Panc1 (cell line): ENCODE data around the gene MAGEA8. TPM values are rescaled to one million over a fixed set of nuclear protein-coding genes. Genes with fewer than 3 reads are reported as not detected.

ENCODE experiments used
- ATAC-seq: fragments of 200-7000 bp; cut with Tn5 transposase; 2 replicates; pipeline ENCODE4 v1.9.1; 2020; ENCODE audit warnings: mild to moderate bottlenecking, moderate library complexity
- BruUV-seq: library from RNA; stranded (reverse); fragments of 400-500 nt; replicated peaks from 2 replicates; lab custom pipeline; 2021; lab: Mats Ljungman, UMichigan
- CTCF ChIA-PET: fragments of 300-600 bp; sonication (Branson Sonifier 250); formaldehyde crosslinking; loops from one replicate; lab custom pipeline; 2022; ENCODE audit warnings: antibody characterized with exemption; lab: Charles Lee
- POLR2A ChIA-PET: fragments of 300-600 bp; sonication (Branson Sonifier 250); formaldehyde crosslinking; loops from one replicate; lab custom pipeline; 2022; ENCODE audit warnings: antibody characterized with exemption; lab: Charles Lee
- DNase-seq: peaks from one replicate; pipeline ENCODE4 v3.0.0-alpha.2; 2010; ENCODE audit warnings: low read depth, low spot score
- H3K27ac ChIP-seq: 2 replicates; pipeline ENCODE4 v1.5.1; 2011; ENCODE audit warnings: mild to moderate bottlenecking, low read length, inconsistent platforms
- H3K27me3 ChIP-seq: fragments of 200-500 bp; sonication (Bioruptor generic); 2 replicates; pipeline ENCODE4 v1.6.0; 2014; ENCODE audit warnings: low read length, inconsistent platforms; ENCODE audit not compliant: control insufficient read depth, insufficient read depth
- H3K36me3 ChIP-seq: fragments of 200-500 bp; sonication (Bioruptor generic); 2 replicates; pipeline ENCODE4 v1.5.1; 2014; ENCODE audit warnings: inconsistent platforms, mild to moderate bottlenecking, low read length, moderate library complexity; ENCODE audit not compliant: control insufficient read depth, insufficient read depth
- H3K4me1 ChIP-seq: 2 replicates; pipeline ENCODE4 v1.5.1; 2011; ENCODE audit warnings: inconsistent platforms, mild to moderate bottlenecking, low read length, moderate library complexity; ENCODE audit not compliant: control insufficient read depth, insufficient read depth
- H3K4me3 ChIP-seq, 2 experiments: 2 replicates each; pipeline ENCODE4 v1.5.1; 2011 to 2012; ENCODE audit warnings: low read depth in 2 of 2, low read length in 2 of 2, mild to moderate bottlenecking in 2 of 2, inconsistent platforms in 1 of 2, moderate library complexity in 1 of 2
- H3K9me3 ChIP-seq: fragments of 200-500 bp; sonication (Bioruptor generic); 2 replicates; pipeline ENCODE4 v1.5.1; 2014; ENCODE audit warnings: low read depth, mild to moderate bottlenecking, inconsistent platforms, low read length, moderate library complexity; ENCODE audit not compliant: control insufficient read depth, insufficient read depth
- POLR2AphosphoS5 ChIP-seq: IDR thresholded peaks from 2 replicates; pipeline ENCODE4 v1.6.1; 2012; ENCODE audit warnings: mild to moderate bottlenecking, low read depth, low read length, moderate library complexity
- SIN3A ChIP-seq: IDR thresholded peaks from 2 replicates; pipeline ENCODE4 v1.6.1; 2012; ENCODE audit warnings: low read depth, mild to moderate bottlenecking, low read length, moderate library complexity, borderline replicate concordance; ENCODE audit not compliant: insufficient read depth
- TCF7L2 ChIP-seq: IDR thresholded peaks from 2 replicates; pipeline ENCODE4 v1.6.1; 2011; ENCODE audit warnings: mild to moderate bottlenecking, low read depth, low read length, inconsistent platforms
- in situ Hi-C: cut with HindIII; loops from 2 replicates; pipeline ENCODE4 v1.10.0; 2016; ENCODE audit warnings: low sequenced_read_pairs, low pct_unique_long_range_greater_than_20kb
- intact Hi-C: fragments of 100-400 bp; cut with micrococcal nuclease; formaldehyde crosslinking; loops from one replicate; pipeline ENCODE4 v1.10.0; 2022; ENCODE audit not compliant: unreplicated experiment
- total RNA-seq: library from RNA; stranded (reverse); gene quantifications from one replicate; pipeline ENCODE4 v1.2.1, GENCODE V29; 2021; ENCODE audit not compliant: unreplicated experiment
- TF ChIP-seq, protein P1 (sequence below): fragments of 450-650 bp; IDR thresholded peaks from 2 replicates; pipeline ENCODE4 v1.5.1; 2017; ENCODE audit warnings: mild to moderate bottlenecking
- TF ChIP-seq, protein P2 (sequence below), 2 experiments: IDR thresholded peaks; 2 replicates each; pipeline ENCODE4 v1.6.1; 2011 to 2012; ENCODE audit warnings: low read depth in 2 of 2, control low read depth in 1 of 2, low read length in 1 of 2, mild to moderate bottlenecking in 1 of 2, moderate library complexity in 1 of 2; ENCODE audit not compliant: insufficient read depth in 1 of 2

The MAGEA8 gene
- total RNA-seq, 1 experiment from 2014 or later: not detected

DNA sequence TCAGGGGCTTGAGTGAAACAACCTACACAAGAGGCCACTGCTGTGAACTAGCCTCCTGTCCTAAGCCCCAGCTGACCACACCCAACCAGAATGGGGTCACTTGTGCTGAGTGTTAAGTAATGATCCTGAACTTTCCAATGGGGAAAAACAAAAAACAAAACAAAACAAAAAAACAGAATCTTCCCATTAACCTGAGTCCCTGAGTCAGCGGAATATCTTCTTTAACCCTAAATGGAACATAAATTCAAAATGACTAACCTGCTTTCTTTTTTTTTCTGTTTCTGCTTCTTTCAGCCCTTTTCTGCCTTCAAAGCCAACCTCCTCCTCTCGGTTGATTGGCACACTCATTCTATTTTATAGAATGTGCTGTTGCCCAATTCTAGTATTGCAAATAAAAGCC lies 31.2 kb upstream of the MAGEA8 start:
- peaks cover 2% of the 10 kb centered on the region; the same call in 1 of the 2 replicates for H3K27me3 ChIP-seq
- H3K4me3 ChIP-seq: no peak overlapping the region
- in situ Hi-C loops: no loop called here
- no peaks in the 10 kb centered on the region for H3K36me3 ChIP-seq
- no peak overlapping the region for H3K27ac ChIP-seq
- TF ChIP-seq SIN3A (no peak), TCF7L2 (no peak)
- TF ChIP-seq, protein P1, sequence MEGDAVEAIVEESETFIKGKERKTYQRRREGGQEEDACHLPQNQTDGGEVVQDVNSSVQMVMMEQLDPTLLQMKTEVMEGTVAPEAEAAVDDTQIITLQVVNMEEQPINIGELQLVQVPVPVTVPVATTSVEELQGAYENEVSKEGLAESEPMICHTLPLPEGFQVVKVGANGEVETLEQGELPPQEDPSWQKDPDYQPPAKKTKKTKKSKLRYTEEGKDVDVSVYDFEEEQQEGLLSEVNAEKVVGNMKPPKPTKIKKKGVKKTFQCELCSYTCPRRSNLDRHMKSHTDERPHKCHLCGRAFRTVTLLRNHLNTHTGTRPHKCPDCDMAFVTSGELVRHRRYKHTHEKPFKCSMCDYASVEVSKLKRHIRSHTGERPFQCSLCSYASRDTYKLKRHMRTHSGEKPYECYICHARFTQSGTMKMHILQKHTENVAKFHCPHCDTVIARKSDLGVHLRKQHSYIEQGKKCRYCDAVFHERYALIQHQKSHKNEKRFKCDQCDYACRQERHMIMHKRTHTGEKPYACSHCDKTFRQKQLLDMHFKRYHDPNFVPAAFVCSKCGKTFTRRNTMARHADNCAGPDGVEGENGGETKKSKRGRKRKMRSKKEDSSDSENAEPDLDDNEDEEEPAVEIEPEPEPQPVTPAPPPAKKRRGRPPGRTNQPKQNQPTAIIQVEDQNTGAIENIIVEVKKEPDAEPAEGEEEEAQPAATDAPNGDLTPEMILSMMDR: no peak
- POLR2A ChIA-PET: no interaction called here
- H3K9me3 ChIP-seq: no peaks in the 10 kb centered on the region
- intact Hi-C loops: no loop called here
- no peaks in the 10 kb centered on the region for H3K4me1 ChIP-seq
- BruUV-seq: no TSS peak
- ATAC-seq: no peak
- CTCF ChIA-PET: no interaction called here
- no peak for DNase-seq

DNA sequence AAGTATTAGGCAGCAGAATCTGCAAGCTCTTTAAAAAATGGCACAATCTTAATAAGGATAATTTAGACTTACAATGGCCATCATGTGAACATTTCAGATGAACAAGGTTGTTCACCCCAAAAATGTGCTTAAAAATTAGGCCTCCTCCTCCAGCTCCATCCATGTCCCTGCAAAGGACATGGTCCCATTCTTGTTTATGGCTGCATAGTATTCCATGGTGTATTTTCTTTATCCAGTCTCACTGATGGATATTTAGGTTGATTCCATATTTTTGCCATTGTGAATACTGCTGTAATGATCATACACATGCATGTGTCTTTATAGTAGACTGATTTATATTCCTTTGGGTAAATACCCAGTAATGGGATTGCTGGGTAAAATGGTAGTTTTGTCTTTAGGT lies 29.1 kb upstream of the MAGEA8 start:
- no peaks in the 10 kb centered on the region for H3K4me1 ChIP-seq
- intact Hi-C loops (no loop called here), in situ Hi-C loops (no loop called here)
- DNase-seq (no peak), ATAC-seq (no peak)
- TF ChIP-seq, protein P1: no peak
- TF ChIP-seq, protein P2, sequence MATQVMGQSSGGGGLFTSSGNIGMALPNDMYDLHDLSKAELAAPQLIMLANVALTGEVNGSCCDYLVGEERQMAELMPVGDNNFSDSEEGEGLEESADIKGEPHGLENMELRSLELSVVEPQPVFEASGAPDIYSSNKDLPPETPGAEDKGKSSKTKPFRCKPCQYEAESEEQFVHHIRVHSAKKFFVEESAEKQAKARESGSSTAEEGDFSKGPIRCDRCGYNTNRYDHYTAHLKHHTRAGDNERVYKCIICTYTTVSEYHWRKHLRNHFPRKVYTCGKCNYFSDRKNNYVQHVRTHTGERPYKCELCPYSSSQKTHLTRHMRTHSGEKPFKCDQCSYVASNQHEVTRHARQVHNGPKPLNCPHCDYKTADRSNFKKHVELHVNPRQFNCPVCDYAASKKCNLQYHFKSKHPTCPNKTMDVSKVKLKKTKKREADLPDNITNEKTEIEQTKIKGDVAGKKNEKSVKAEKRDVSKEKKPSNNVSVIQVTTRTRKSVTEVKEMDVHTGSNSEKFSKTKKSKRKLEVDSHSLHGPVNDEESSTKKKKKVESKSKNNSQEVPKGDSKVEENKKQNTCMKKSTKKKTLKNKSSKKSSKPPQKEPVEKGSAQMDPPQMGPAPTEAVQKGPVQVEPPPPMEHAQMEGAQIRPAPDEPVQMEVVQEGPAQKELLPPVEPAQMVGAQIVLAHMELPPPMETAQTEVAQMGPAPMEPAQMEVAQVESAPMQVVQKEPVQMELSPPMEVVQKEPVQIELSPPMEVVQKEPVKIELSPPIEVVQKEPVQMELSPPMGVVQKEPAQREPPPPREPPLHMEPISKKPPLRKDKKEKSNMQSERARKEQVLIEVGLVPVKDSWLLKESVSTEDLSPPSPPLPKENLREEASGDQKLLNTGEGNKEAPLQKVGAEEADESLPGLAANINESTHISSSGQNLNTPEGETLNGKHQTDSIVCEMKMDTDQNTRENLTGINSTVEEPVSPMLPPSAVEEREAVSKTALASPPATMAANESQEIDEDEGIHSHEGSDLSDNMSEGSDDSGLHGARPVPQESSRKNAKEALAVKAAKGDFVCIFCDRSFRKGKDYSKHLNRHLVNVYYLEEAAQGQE (IDR thresholded peaks at IDR 0.05; ENCODE audit: insufficient read depth in 1 of 2, low read depth in 2 of 2, low read length in 1 of 2): no peak
- TF ChIP-seq TCF7L2 (no peak), POLR2AphosphoS5 (no peak), SIN3A (no peak)
- H3K9me3 ChIP-seq: no peaks in the 10 kb centered on the region
- no peaks in the 10 kb centered on the region for H3K36me3 ChIP-seq
- peaks cover 2% of the 10 kb centered on the region; the same call in 1 of the 2 replicates for H3K27me3 ChIP-seq
- POLR2A ChIA-PET: no interaction called here
- no peak overlapping the region for H3K27ac ChIP-seq
- H3K4me3 ChIP-seq: no peak overlapping the region
- BruUV-seq: no TSS peak
- CTCF ChIA-PET: no interaction called here
